Posterior cingulate gyrus (tissue), 11 donors: Measurements from ENCODE around the gene BARD1.

Source experiments
- DNase-seq, 10 donors: peaks; one replicate each; pipeline versions ENCODE4 v3.0.0 to v3.0.0-alpha.2; 2020 to 2021; ENCODE audit warnings: mixed read lengths in 3 of 10
- intact Hi-C: fragments of 100-400 bp; cut with DNase I; formaldehyde crosslinking; loops from one replicate; pipeline ENCODE4 v1.15.1; 2023

BARD1 gene

DNA sequence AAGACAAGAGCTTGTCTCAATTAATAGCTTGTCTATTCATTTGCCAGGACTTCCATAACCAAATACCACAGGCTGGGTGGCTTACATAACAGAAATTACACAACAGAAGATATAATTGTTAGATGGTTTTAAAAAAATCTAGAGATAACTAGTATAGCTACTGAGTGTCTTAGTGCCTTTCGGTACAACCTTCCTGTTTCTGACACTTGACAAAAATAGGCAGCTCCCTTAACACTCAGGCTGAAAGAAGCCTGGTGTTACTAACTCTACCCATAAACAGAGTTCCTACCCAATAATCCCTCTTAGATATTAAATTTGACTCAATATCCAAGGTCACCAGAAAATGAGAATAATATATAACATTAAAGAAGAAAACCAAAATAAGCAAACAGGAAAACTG is 129.7 kb downstream of the BARD1 start:
- no peak for DNase-seq
- intact Hi-C loops: no loop called here

DNA sequence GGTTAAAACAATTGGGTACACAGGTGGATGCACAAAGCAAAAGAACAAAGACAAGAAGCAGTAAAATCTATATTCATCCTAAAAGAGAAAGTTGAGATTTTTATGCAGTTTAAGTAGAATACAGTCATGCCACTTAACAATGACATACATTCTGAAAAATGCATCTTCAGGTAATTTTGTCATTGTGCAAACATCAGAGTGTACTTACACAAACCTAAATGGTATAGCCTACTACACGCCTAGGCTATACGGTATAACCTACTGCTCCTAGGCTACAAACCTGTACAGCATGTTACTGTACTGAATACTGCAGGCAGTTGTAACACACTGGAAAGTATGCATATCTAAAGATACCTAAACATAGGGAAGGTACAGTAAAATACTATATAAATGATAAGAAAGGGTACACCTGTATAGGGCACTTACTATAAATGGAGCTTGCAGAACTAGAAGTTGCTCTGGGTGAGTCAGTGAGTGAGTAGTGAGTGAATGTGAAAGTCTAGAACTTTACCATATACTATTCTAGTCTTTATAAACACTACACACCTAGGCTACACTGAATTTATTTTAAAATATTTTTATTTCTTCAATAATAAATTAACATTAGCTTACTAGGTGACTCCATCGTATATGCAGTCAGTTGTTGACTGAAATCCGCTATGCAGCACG is 132.9 kb downstream of the BARD1 start:
- no peak for DNase-seq
- intact Hi-C loops: no loop called here
